HG02870 (cell line): ENCODE data around the gene FAM163B.

Source experiments
- ATAC-seq: cut with Tn5 transposase; IDR thresholded peaks from one replicate; pipeline ENCODE4 v1.9.1; 2021; ENCODE audit warnings: mild to moderate bottlenecking, moderate library complexity; ENCODE audit not compliant: unreplicated experiment

Gene FAM163B

GRCh38 chr9:133601746-133602145, 7.4 kb downstream of the FAM163B start:
- no peak for ATAC-seq

GRCh38 chr9:133600739-133601138, 8.4 kb downstream of the FAM163B start:
- ATAC-seq, result no peak

GRCh38 chr9:133599470-133600173, 9.6 kb downstream of the FAM163B start:
- ATAC-seq, result no peak

- no peak for ATAC-seq
Measured at GRCh38 chr9:133598978-133599377, 10.2 kb downstream of the FAM163B start.

GRCh38 chr9:133597316-133597957, 11.8 kb downstream of the FAM163B start:
- ATAC-seq, result no peak

- no peak for ATAC-seq
Measured at GRCh38 chr9:133595910-133596309, 13.3 kb downstream of the FAM163B start.

GRCh38 chr9:133594310-133594709, 14.9 kb downstream of the FAM163B start:
- ATAC-seq, result no peak

GRCh38 chr9:133593587-133594253, 15.5 kb downstream of the FAM163B start:
- no peak for ATAC-seq

GRCh38 chr9:133592731-133593409, 16.3 kb downstream of the FAM163B start:
- no peak for ATAC-seq

- ATAC-seq, result no peak
Measured at GRCh38 chr9:133591985-133592384, 17.2 kb downstream of the FAM163B start.

- ATAC-seq, result no peak
Measured at GRCh38 chr9:133591116-133591910, 17.9 kb downstream of the FAM163B start.

- no peak for ATAC-seq
Measured at GRCh38 chr9:133590231-133590855, 18.8 kb downstream of the FAM163B start.

GRCh38 chr9:133589454-133590227, 19.5 kb downstream of the FAM163B start:
- ATAC-seq, result no peak

- no peak for ATAC-seq
Measured at GRCh38 chr9:133587466-133587865, 21.7 kb downstream of the FAM163B start.

GRCh38 chr9:133587051-133587450, 22.1 kb downstream of the FAM163B start:
- no peak for ATAC-seq

- ATAC-seq, result no peak
Measured at GRCh38 chr9:133585481-133586351, 23.5 kb downstream of the FAM163B start.

- no peak for ATAC-seq
Measured at GRCh38 chr9:133584559-133585476, 24.4 kb downstream of the FAM163B start.
